Mesodermal cell (in vitro differentiated cells): Measurements from ENCODE around the gene CBX3.
"Not testable (repeated sequence)": the region's sequence is repeated elsewhere in the genome, so short reads cannot be mapped to it uniquely, and the experiment has no call there.

Experiments used
- H3K27ac ChIP-seq: 2 replicates; pipeline ENCODE4 v1.7.0; 2013; ENCODE audit warnings: mild to moderate bottlenecking, low read depth, low read length, moderate library complexity; ENCODE audit not compliant: severe bottlenecking
- H3K36me3 ChIP-seq: 2 replicates; pipeline ENCODE4 v1.7.1; 2013; ENCODE audit warnings: mild to moderate bottlenecking, low read length, moderate library complexity; ENCODE audit not compliant: control insufficient read depth, insufficient read depth
- H3K4me1 ChIP-seq: one replicate; pipeline ENCODE4 v1.7.1; 2013; ENCODE audit warnings: mild to moderate bottlenecking, low read length; ENCODE audit not compliant: insufficient read depth, control insufficient read depth, poor library complexity, severe bottlenecking
- H3K4me3 ChIP-seq: 2 replicates; pipeline ENCODE4 v1.7.0; 2013; ENCODE audit warnings: low read length, control low read depth, mild to moderate bottlenecking; ENCODE audit not compliant: insufficient read depth, poor library complexity, severe bottlenecking; ENCODE audit errors: extremely low read depth
- H3K9me3 ChIP-seq: 2 replicates; pipeline ENCODE4 v1.7.1; 2013; ENCODE audit warnings: mild to moderate bottlenecking, low read length, moderate library complexity; ENCODE audit not compliant: control insufficient read depth
- WGBS, 2 experiments: methylation state at CpG; one replicate each; pipeline ENCODE4 v1.1.5; 2013; ENCODE audit warnings: missing lambda C conversion rate in 2 of 2; ENCODE audit not compliant: insufficient coverage in 2 of 2; 5-methylcytosine and 5-hydroxymethylcytosine counted together

Gene CBX3

GRCh38 chr7:26261866-26262265, 60.3 kb downstream of the CBX3 start:
- H3K4me3 ChIP-seq, H3K36me3 ChIP-seq, H3K4me1 ChIP-seq, H3K27ac ChIP-seq: not testable (repeated sequence)
- 93 to 100% methylated on average over 3 to 9 of the region's 29 CpGs for WGBS, 2 experiments
- H3K9me3 ChIP-seq: peaks cover 10% of the 10 kb centered on the region
